Panc1 (cell line): Measurements from ENCODE around the gene TRIO. TPM values are rescaled to one million over a fixed set of nuclear protein-coding genes. Genes with fewer than 3 reads are reported as not detected.
A peak's percentile ranks its signal among the peaks of the same experiment; 100 is the strongest.

ENCODE experiments used
- ATAC-seq: fragments of 200-7000 bp; cut with Tn5 transposase; 2 replicates; pipeline ENCODE4 v1.9.1; 2020; ENCODE audit warnings: mild to moderate bottlenecking, moderate library complexity
- BruUV-seq: library from RNA; stranded (reverse); fragments of 400-500 nt; replicated peaks from 2 replicates; lab custom pipeline; 2021; lab: Mats Ljungman, UMichigan
- CTCF ChIA-PET: fragments of 300-600 bp; sonication (Branson Sonifier 250); formaldehyde crosslinking; loops from one replicate; lab custom pipeline; 2022; ENCODE audit warnings: antibody characterized with exemption; lab: Charles Lee
- POLR2A ChIA-PET: fragments of 300-600 bp; sonication (Branson Sonifier 250); formaldehyde crosslinking; loops from one replicate; lab custom pipeline; 2022; ENCODE audit warnings: antibody characterized with exemption; lab: Charles Lee
- DNase-seq: peaks from one replicate; pipeline ENCODE4 v3.0.0-alpha.2; 2010; ENCODE audit warnings: low read depth, low spot score
- H3K27ac ChIP-seq: 2 replicates; pipeline ENCODE4 v1.5.1; 2011; ENCODE audit warnings: mild to moderate bottlenecking, low read length, inconsistent platforms
- H3K27me3 ChIP-seq: fragments of 200-500 bp; sonication (Bioruptor generic); 2 replicates; pipeline ENCODE4 v1.6.0; 2014; ENCODE audit warnings: low read length, inconsistent platforms; ENCODE audit not compliant: control insufficient read depth, insufficient read depth
- H3K36me3 ChIP-seq: fragments of 200-500 bp; sonication (Bioruptor generic); 2 replicates; pipeline ENCODE4 v1.5.1; 2014; ENCODE audit warnings: inconsistent platforms, mild to moderate bottlenecking, low read length, moderate library complexity; ENCODE audit not compliant: control insufficient read depth, insufficient read depth
- H3K4me1 ChIP-seq: 2 replicates; pipeline ENCODE4 v1.5.1; 2011; ENCODE audit warnings: inconsistent platforms, mild to moderate bottlenecking, low read length, moderate library complexity; ENCODE audit not compliant: control insufficient read depth, insufficient read depth
- H3K4me3 ChIP-seq, 2 experiments: 2 replicates each; pipeline ENCODE4 v1.5.1; 2011 to 2012; ENCODE audit warnings: low read depth in 2 of 2, low read length in 2 of 2, mild to moderate bottlenecking in 2 of 2, inconsistent platforms in 1 of 2, moderate library complexity in 1 of 2
- H3K9me3 ChIP-seq: fragments of 200-500 bp; sonication (Bioruptor generic); 2 replicates; pipeline ENCODE4 v1.5.1; 2014; ENCODE audit warnings: low read depth, mild to moderate bottlenecking, inconsistent platforms, low read length, moderate library complexity; ENCODE audit not compliant: control insufficient read depth, insufficient read depth
- CTCF ChIP-seq: fragments of 450-650 bp; IDR thresholded peaks from 2 replicates; pipeline ENCODE4 v1.5.1; 2017; ENCODE audit warnings: mild to moderate bottlenecking
- POLR2AphosphoS5 ChIP-seq: IDR thresholded peaks from 2 replicates; pipeline ENCODE4 v1.6.1; 2012; ENCODE audit warnings: mild to moderate bottlenecking, low read depth, low read length, moderate library complexity
- REST ChIP-seq, 2 experiments: IDR thresholded peaks; 2 replicates each; pipeline ENCODE4 v1.6.1; 2011 to 2012; ENCODE audit warnings: low read depth in 2 of 2, control low read depth in 1 of 2, low read length in 1 of 2, mild to moderate bottlenecking in 1 of 2, moderate library complexity in 1 of 2; ENCODE audit not compliant: insufficient read depth in 1 of 2
- SIN3A ChIP-seq: IDR thresholded peaks from 2 replicates; pipeline ENCODE4 v1.6.1; 2012; ENCODE audit warnings: low read depth, mild to moderate bottlenecking, low read length, moderate library complexity, borderline replicate concordance; ENCODE audit not compliant: insufficient read depth
- TCF7L2 ChIP-seq: IDR thresholded peaks from 2 replicates; pipeline ENCODE4 v1.6.1; 2011; ENCODE audit warnings: mild to moderate bottlenecking, low read depth, low read length, inconsistent platforms
- in situ Hi-C: cut with HindIII; loops from 2 replicates; pipeline ENCODE4 v1.10.0; 2016; ENCODE audit warnings: low sequenced_read_pairs, low pct_unique_long_range_greater_than_20kb
- intact Hi-C: fragments of 100-400 bp; cut with micrococcal nuclease; formaldehyde crosslinking; loops from one replicate; pipeline ENCODE4 v1.10.0; 2022; ENCODE audit not compliant: unreplicated experiment
- total RNA-seq: library from RNA; stranded (reverse); gene quantifications from one replicate; pipeline ENCODE4 v1.2.1, GENCODE V29; 2021; ENCODE audit not compliant: unreplicated experiment

Gene TRIO
- total RNA-seq, 1 experiment from 2014 or later = 349 TPM

DNA sequence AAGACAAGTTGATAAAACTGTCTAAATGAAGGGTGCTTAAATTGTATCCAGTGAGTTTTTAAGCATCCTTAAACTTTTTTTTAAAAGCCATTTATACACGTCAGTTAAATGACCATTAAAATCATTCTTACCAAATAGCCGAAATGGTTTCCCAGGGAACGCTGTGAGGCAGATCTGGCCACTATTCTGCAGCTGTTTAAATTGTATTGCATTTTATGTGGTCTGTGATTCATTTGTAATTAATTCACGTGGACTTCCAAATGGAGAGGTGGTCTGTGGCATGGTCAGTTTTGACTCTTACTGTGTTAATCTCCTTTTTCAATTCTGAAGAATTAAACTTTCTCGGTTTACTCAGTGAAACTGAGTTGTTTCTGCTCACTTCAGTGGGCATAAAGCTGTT lies 324.7 kb downstream of the TRIO start:
- intact Hi-C loops (no loop called here), in situ Hi-C loops (no loop called here)
- no peak for TF ChIP-seq REST (IDR thresholded peaks at IDR 0.05; ENCODE audit: insufficient read depth in 1 of 2, low read depth in 2 of 2, low read length in 1 of 2)
- TF ChIP-seq POLR2AphosphoS5 = 0 out of 2 replicates have a peak, but pooled peaks have one; percentile 20
- TF ChIP-seq TCF7L2 = no peak
- no peak for TF ChIP-seq CTCF
- TF ChIP-seq SIN3A = no peak
- no peak for ATAC-seq
- DNase-seq = no peak
- Histone ChIP-seq H3K27me3 (no peaks in the 10 kb centered on the region), H3K9me3 (no peaks in the 10 kb centered on the region), H3K4me1 (no peaks in the 10 kb centered on the region), H3K36me3 (peaks cover 77% of the 10 kb centered on the region), H3K4me3 (no peak overlapping the region), H3K27ac (no peak overlapping the region)
- ChIA-PET CTCF (interaction anchor here (0.7 kb wide), 1 partner anchor 75 kb away, joined by 3 read pairs; no protein-coding TSS in a partner anchor), POLR2A (no interaction called here)
- BruUV-seq = no TSS peak

- ChIA-PET POLR2A (no interaction called here), CTCF (no interaction called here)
- in situ Hi-C loops = no loop called here
- Histone ChIP-seq H3K9me3 (no peaks in the 10 kb centered on the region), H3K4me1 (no peaks in the 10 kb centered on the region), H3K4me3 (no peak overlapping the region), H3K36me3 (peaks cover 77% of the 10 kb centered on the region), H3K27me3 (no peaks in the 10 kb centered on the region), H3K27ac (no peak overlapping the region)
- TF ChIP-seq TCF7L2 (no peak), POLR2AphosphoS5 (no peak)
- BruUV-seq = no TSS peak
- intact Hi-C loops = no loop called here
- DNase-seq (no peak), ATAC-seq (no peak)
These were observed 326.6 kb downstream of the TRIO start for GRCh38 chr5:14469551-14470377.

DNA sequence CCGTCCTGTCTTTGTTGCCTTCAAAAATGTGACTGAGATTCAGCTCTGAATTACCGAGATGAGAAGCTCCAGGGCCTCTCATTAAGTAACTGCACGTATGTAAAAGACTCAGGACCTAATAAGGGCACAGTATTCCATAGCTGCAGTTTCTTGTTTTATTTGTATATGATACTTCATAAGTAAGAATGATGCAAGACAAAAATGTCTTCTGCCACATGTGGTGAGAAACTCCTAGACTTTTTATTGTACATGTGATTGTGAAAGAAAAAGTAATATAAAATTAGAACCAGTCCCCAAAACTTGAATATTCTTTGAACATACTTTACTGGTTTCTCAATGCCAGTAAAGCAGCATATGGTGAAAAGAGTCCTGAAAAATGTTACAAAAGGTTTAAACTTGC lies 328.4 kb downstream of the TRIO start:
- ChIA-PET CTCF (no interaction called here), POLR2A (no interaction called here)
- DNase-seq (no peak), ATAC-seq (no peak)
- intact Hi-C loops = no loop called here
- Histone ChIP-seq H3K36me3 (peaks cover 74% of the 10 kb centered on the region), H3K4me1 (no peaks in the 10 kb centered on the region), H3K9me3 (no peaks in the 10 kb centered on the region), H3K27me3 (no peaks in the 10 kb centered on the region), H3K27ac (no peak overlapping the region), H3K4me3 (no peak overlapping the region)
- no TSS peak for BruUV-seq
- in situ Hi-C loops = no loop called here
- TF ChIP-seq TCF7L2 (no peak), CTCF (no peak), POLR2AphosphoS5 (no peak), REST (IDR thresholded peaks at IDR 0.05; ENCODE audit: insufficient read depth in 1 of 2, low read depth in 2 of 2, low read length in 1 of 2) (no peak)
